ENCODE data around the gene WNT9B. TPM values are rescaled to one million over a fixed set of nuclear protein-coding genes. Genes with fewer than 3 reads are reported as not detected.

Gene WNT9B
- total and polyA plus RNA-seq, 2 of the 13 experiments (the other 11 are each of a cell fraction or from before 2014, with no cell fraction given) = not detected

GRCh38 chr17:46915596-46915995 is 64.2 kb downstream of the WNT9B start:
- WGBS (ENCODE audit: low lambda C conversion rate) = 0% methylated on average over 1 of the region's 1 CpG
- Histone ChIP-seq H3K9me3 (ENCODE audit: low read length) (no peaks in the 10 kb centered on the region), H3K27ac (ENCODE audit: extremely low read length, insufficient read depth, low read length) (no peak overlapping the region), H3K79me2 (ENCODE audit: insufficient read depth, low read length) (no peaks in the 10 kb centered on the region), H4K20me1 (ENCODE audit: insufficient read depth, low read length) (no peaks in the 10 kb centered on the region), H3K4me3 (replicated peaks in 1 of 3; ENCODE audit: insufficient read depth in 1 of 3, low read depth in 2 of 3, low read length in 3 of 3) (no peak overlapping the region), H2AFZ (ENCODE audit: low read length) (no peak overlapping the region), H3K27me3 (ENCODE audit: control insufficient read depth in 1 of 2, insufficient read depth in 2 of 2, low read length in 2 of 2) (peaks cover 3 to 23% of the 10 kb centered on the region in 2 experiments; a peak in 4 of 5 replicates), H3K4me1 (ENCODE audit: insufficient read depth, low read length) (no peaks in the 10 kb centered on the region), H3K36me3 (replicated peaks in 1 of 2; ENCODE audit: control insufficient read depth in 1 of 2, insufficient read depth in 2 of 2, low read length in 2 of 2) (no peaks in the 10 kb centered on the region), H3K9ac (ENCODE audit: insufficient read depth, low read depth, low read length) (no peak overlapping the region), H3K4me2 (ENCODE audit: low read depth, low read length) (no peak overlapping the region)
- no TSS peak for BruUV-seq (replicated peaks)
- ATAC-seq = no peak
- CTCF ChIA-PET (ENCODE audit: low intra/inter-chr PET ratio, low total read pairs) = no interaction called here
- in situ Hi-C loops (cut with HindIII; ENCODE audit: extremely low pct_ligation_motif_present, low pct_unique_long_range_greater_than_20kb) = no loop called here
- FAIRE-seq = no peak
- POLR2A ChIA-PET = no interaction called here
- intact Hi-C loops (cut with micrococcal nuclease; ENCODE audit: unreplicated experiment) = loop anchor here (2.0 kb wide), 1 partner anchor 71 kb away; no protein-coding TSS in a partner anchor
- DNase-seq (ENCODE audit: low spot score) = no peak
- TF ChIP-seq RFX1 (IDR thresholded peaks at IDR 0.05) = no peak
- no peak for TF ChIP-seq SALL1 (CRISPR knock-in tag; IDR thresholded peaks at IDR 0.05)
- TF ChIP-seq ZNF75D (CRISPR knock-in tag; IDR thresholded peaks at IDR 0.05; ENCODE audit: borderline replicate concordance) = no peak
- TF ChIP-seq, protein P1, sequence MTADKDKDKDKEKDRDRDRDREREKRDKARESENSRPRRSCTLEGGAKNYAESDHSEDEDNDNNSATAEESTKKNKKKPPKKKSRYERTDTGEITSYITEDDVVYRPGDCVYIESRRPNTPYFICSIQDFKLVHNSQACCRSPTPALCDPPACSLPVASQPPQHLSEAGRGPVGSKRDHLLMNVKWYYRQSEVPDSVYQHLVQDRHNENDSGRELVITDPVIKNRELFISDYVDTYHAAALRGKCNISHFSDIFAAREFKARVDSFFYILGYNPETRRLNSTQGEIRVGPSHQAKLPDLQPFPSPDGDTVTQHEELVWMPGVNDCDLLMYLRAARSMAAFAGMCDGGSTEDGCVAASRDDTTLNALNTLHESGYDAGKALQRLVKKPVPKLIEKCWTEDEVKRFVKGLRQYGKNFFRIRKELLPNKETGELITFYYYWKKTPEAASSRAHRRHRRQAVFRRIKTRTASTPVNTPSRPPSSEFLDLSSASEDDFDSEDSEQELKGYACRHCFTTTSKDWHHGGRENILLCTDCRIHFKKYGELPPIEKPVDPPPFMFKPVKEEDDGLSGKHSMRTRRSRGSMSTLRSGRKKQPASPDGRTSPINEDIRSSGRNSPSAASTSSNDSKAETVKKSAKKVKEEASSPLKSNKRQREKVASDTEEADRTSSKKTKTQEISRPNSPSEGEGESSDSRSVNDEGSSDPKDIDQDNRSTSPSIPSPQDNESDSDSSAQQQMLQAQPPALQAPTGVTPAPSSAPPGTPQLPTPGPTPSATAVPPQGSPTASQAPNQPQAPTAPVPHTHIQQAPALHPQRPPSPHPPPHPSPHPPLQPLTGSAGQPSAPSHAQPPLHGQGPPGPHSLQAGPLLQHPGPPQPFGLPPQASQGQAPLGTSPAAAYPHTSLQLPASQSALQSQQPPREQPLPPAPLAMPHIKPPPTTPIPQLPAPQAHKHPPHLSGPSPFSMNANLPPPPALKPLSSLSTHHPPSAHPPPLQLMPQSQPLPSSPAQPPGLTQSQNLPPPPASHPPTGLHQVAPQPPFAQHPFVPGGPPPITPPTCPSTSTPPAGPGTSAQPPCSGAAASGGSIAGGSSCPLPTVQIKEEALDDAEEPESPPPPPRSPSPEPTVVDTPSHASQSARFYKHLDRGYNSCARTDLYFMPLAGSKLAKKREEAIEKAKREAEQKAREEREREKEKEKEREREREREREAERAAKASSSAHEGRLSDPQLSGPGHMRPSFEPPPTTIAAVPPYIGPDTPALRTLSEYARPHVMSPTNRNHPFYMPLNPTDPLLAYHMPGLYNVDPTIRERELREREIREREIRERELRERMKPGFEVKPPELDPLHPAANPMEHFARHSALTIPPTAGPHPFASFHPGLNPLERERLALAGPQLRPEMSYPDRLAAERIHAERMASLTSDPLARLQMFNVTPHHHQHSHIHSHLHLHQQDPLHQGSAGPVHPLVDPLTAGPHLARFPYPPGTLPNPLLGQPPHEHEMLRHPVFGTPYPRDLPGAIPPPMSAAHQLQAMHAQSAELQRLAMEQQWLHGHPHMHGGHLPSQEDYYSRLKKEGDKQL (CRISPR knock-in tag; IDR thresholded peaks at IDR 0.05; ENCODE audit: low read depth) = no peak
- no peak for TF ChIP-seq PAWR (CRISPR knock-in tag; IDR thresholded peaks at IDR 0.05; ENCODE audit: borderline replicate concordance)
- no peak for TF ChIP-seq NR1H2 (CRISPR knock-in tag; IDR thresholded peaks at IDR 0.05; ENCODE audit: borderline replicate concordance, low read depth)
- TF ChIP-seq, protein P2, sequence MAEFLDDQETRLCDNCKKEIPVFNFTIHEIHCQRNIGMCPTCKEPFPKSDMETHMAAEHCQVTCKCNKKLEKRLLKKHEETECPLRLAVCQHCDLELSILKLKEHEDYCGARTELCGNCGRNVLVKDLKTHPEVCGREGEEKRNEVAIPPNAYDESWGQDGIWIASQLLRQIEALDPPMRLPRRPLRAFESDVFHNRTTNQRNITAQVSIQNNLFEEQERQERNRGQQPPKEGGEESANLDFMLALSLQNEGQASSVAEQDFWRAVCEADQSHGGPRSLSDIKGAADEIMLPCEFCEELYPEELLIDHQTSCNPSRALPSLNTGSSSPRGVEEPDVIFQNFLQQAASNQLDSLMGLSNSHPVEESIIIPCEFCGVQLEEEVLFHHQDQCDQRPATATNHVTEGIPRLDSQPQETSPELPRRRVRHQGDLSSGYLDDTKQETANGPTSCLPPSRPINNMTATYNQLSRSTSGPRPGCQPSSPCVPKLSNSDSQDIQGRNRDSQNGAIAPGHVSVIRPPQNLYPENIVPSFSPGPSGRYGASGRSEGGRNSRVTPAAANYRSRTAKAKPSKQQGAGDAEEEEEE (CRISPR knock-in tag; IDR thresholded peaks at IDR 0.05; ENCODE audit: borderline replicate concordance) = no peak
- no peak for TF ChIP-seq MED1 (CRISPR knock-in tag; IDR thresholded peaks at IDR 0.05)
- no peak for TF ChIP-seq ZNF556 (CRISPR knock-in tag; IDR thresholded peaks at IDR 0.05; ENCODE audit: borderline replicate concordance)
- TF ChIP-seq KLF11 (CRISPR knock-in tag; IDR thresholded peaks at IDR 0.05) = no peak
- TF ChIP-seq JARID2 (CRISPR knock-in tag; IDR thresholded peaks at IDR 0.05; ENCODE audit: insufficient replicate concordance) = no peak
- TF ChIP-seq HNRNPLL (IDR thresholded peaks at IDR 0.05; ENCODE audit: low read depth, low read length, poor library complexity, severe bottlenecking) = no peak
- TF ChIP-seq ZNF230 (CRISPR knock-in tag; IDR thresholded peaks at IDR 0.05) = no peak
- TF ChIP-seq, protein P3, sequence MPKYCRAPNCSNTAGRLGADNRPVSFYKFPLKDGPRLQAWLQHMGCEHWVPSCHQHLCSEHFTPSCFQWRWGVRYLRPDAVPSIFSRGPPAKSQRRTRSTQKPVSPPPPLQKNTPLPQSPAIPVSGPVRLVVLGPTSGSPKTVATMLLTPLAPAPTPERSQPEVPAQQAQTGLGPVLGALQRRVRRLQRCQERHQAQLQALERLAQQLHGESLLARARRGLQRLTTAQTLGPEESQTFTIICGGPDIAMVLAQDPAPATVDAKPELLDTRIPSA (CRISPR knock-in tag; IDR thresholded peaks at IDR 0.05; ENCODE audit: borderline replicate concordance) = no peak
- no peak for TF ChIP-seq ZNF816 (CRISPR knock-in tag; IDR thresholded peaks at IDR 0.05; ENCODE audit: borderline replicate concordance)
- TF ChIP-seq ZNF33A (CRISPR knock-in tag; IDR thresholded peaks at IDR 0.05; ENCODE audit: borderline replicate concordance) = no peak
- TF ChIP-seq ZBTB42 (CRISPR knock-in tag; IDR thresholded peaks at IDR 0.05) = no peak
- TF ChIP-seq EP300 (IDR thresholded peaks at IDR 0.05; ENCODE audit: low read depth in 2 of 2, low read length in 2 of 2) = no peak
- no peak for TF ChIP-seq EP300 (CRISPR knock-in tag; IDR thresholded peaks at IDR 0.05; ENCODE audit: borderline replicate concordance)
